ENCODE measurements around the gene TTPAL. TPM values are rescaled to one million over a fixed set of nuclear protein-coding genes. Genes with fewer than 3 reads are reported as not detected.

Gene TTPAL
- total and polyA plus RNA-seq, 3 experiments from 2014 or later: 15.9 to 31.6 (median 29.3) TPM

- H3K27ac Mint-ChIP-seq: no peak overlapping the region
- POLR2A ChIA-PET: no interaction called here
These were observed 25.8 kb upstream of the TTPAL start for GRCh38 chr20:44449864-44450263.

GRCh38 chr20:44450281-44450889 lies 25.3 kb upstream of the TTPAL start:
- H3K27ac ChIP-seq (ENCODE audit: low read depth, low read length): no peak overlapping the region
- Mint-ChIP-seq H3K4me1 (no peaks in the 10 kb centered on the region), H3K9me3 (no peaks in the 10 kb centered on the region), H3K27me3 (peaks cover 8 to 23% of the 10 kb centered on the region in 2 donors), H3K4me3 (no peak overlapping the region), H3K36me3 (no peaks in the 10 kb centered on the region), H3K27ac (peak overlapping the region in 1 of 8 donors; percentile 38)
- H3K4me1 ChIP-seq (ENCODE audit: insufficient read depth, low read length): no peaks in the 10 kb centered on the region
- H3K4me3 ChIP-seq (ENCODE audit: low read length): no peak overlapping the region
- no peaks in the 10 kb centered on the region for H3K9me3 ChIP-seq (ENCODE audit: low read length)
- H3K36me3 ChIP-seq (ENCODE audit: insufficient read depth, low read length): no peaks in the 10 kb centered on the region
- ChIA-PET CTCF (interaction anchor here (0.6 kb wide), 1 partner anchor 136 kb away, joined by 3 read pairs; no protein-coding TSS in a partner anchor), POLR2A (no interaction called here)
- DNase-seq: no peak
- H3K27me3 ChIP-seq (ENCODE audit: insufficient read depth, low read length, poor library complexity, severe bottlenecking): no peaks in the 10 kb centered on the region

More at GRCh38 chr20:44449864-44450263, 25.8 kb upstream of the TTPAL start:
- H3K27me3 Mint-ChIP-seq: peaks cover 8 to 23% of the 10 kb centered on the region in 2 donors
- Histone ChIP-seq H3K36me3 (ENCODE audit: insufficient read depth, low read length) (no peaks in the 10 kb centered on the region), H3K4me1 (ENCODE audit: insufficient read depth, low read length) (no peaks in the 10 kb centered on the region), H3K4me3 (ENCODE audit: low read length) (no peak overlapping the region), H3K27me3 (ENCODE audit: insufficient read depth, low read length, poor library complexity, severe bottlenecking) (no peaks in the 10 kb centered on the region), H3K27ac (ENCODE audit: low read depth, low read length) (no peak overlapping the region), H3K9me3 (ENCODE audit: low read length) (no peaks in the 10 kb centered on the region)
- H3K9me3 Mint-ChIP-seq: no peaks in the 10 kb centered on the region
- H3K4me1 Mint-ChIP-seq: no peaks in the 10 kb centered on the region
- no peaks in the 10 kb centered on the region for H3K36me3 Mint-ChIP-seq
- no peak for DNase-seq
- CTCF ChIA-PET: interaction anchor here (0.6 kb wide), 1 partner anchor 135 kb away, joined by 3 read pairs; no protein-coding TSS in a partner anchor
- H3K4me3 Mint-ChIP-seq: no peak overlapping the region

GRCh38 chr20:44450903-44451450 lies 24.7 kb upstream of the TTPAL start:
- Mint-ChIP-seq H3K4me1 (no peaks in the 10 kb centered on the region), H3K27me3 (peaks cover 11 to 27% of the 10 kb centered on the region in 2 donors), H3K27ac (no peak overlapping the region), H3K4me3 (peak overlapping the region in 1 of 7 donors; percentile 6), H3K36me3 (no peaks in the 10 kb centered on the region), H3K9me3 (no peaks in the 10 kb centered on the region)
- Histone ChIP-seq H3K27me3 (ENCODE audit: insufficient read depth, low read length, poor library complexity, severe bottlenecking) (no peaks in the 10 kb centered on the region), H3K27ac (ENCODE audit: low read depth, low read length) (no peak overlapping the region), H3K4me1 (ENCODE audit: insufficient read depth, low read length) (no peaks in the 10 kb centered on the region), H3K36me3 (ENCODE audit: insufficient read depth, low read length) (no peaks in the 10 kb centered on the region), H3K9me3 (ENCODE audit: low read length) (no peaks in the 10 kb centered on the region), H3K4me3 (ENCODE audit: low read length) (no peak overlapping the region)
- CTCF ChIA-PET: no interaction called here
- POLR2A ChIA-PET: no interaction called here
- no peak for DNase-seq

- POLR2A ChIA-PET: no interaction called here
- no peaks in the 10 kb centered on the region for H3K9me3 ChIP-seq (ENCODE audit: low read length)
- CTCF ChIA-PET: no interaction called here
These were observed 21.2 kb upstream of the TTPAL start for GRCh38 chr20:44454306-44454963.

GRCh38 chr20:44455126-44455525 lies 20.5 kb upstream of the TTPAL start:
- Histone ChIP-seq H3K27me3 (ENCODE audit: insufficient read depth, low read length, poor library complexity, severe bottlenecking) (no peaks in the 10 kb centered on the region), H3K4me1 (ENCODE audit: insufficient read depth, low read length) (no peaks in the 10 kb centered on the region), H3K4me3 (ENCODE audit: low read length) (no peak overlapping the region), H3K27ac (ENCODE audit: low read depth, low read length) (no peak overlapping the region), H3K9me3 (ENCODE audit: low read length) (no peaks in the 10 kb centered on the region), H3K36me3 (ENCODE audit: insufficient read depth, low read length) (no peaks in the 10 kb centered on the region)
- H3K27me3 Mint-ChIP-seq: peaks cover 8 to 20% of the 10 kb centered on the region in 2 donors
- no peak for DNase-seq
- no peak overlapping the region for H3K27ac Mint-ChIP-seq
- no peak overlapping the region for H3K4me3 Mint-ChIP-seq
- H3K36me3 Mint-ChIP-seq: no peaks in the 10 kb centered on the region
- H3K4me1 Mint-ChIP-seq: no peaks in the 10 kb centered on the region
- H3K9me3 Mint-ChIP-seq: no peaks in the 10 kb centered on the region
- CTCF ChIA-PET: no interaction called here
- POLR2A ChIA-PET: no interaction called here

More at GRCh38 chr20:44454306-44454963, 21.2 kb upstream of the TTPAL start:
- Mint-ChIP-seq H3K27me3 (peaks cover 9 to 20% of the 10 kb centered on the region in 2 donors), H3K4me3 (no peak overlapping the region), H3K36me3 (no peaks in the 10 kb centered on the region), H3K27ac (peak overlapping the region in 1 of 8 donors; percentile 24), H3K9me3 (no peaks in the 10 kb centered on the region), H3K4me1 (no peaks in the 10 kb centered on the region)
- H3K4me3 ChIP-seq (ENCODE audit: low read length): no peak overlapping the region
- no peaks in the 10 kb centered on the region for H3K27me3 ChIP-seq (ENCODE audit: insufficient read depth, low read length, poor library complexity, severe bottlenecking)
- no peak overlapping the region for H3K27ac ChIP-seq (ENCODE audit: low read depth, low read length)
- no peak for DNase-seq
- H3K36me3 ChIP-seq (ENCODE audit: insufficient read depth, low read length): no peaks in the 10 kb centered on the region
- no peaks in the 10 kb centered on the region for H3K4me1 ChIP-seq (ENCODE audit: insufficient read depth, low read length)

GRCh38 chr20:44456611-44457010 lies 19.1 kb upstream of the TTPAL start:
- ChIA-PET POLR2A (no interaction called here), CTCF (no interaction called here)
- no peak overlapping the region for H3K4me3 ChIP-seq (ENCODE audit: low read length)
- no peak overlapping the region for H3K27ac Mint-ChIP-seq
- no peak overlapping the region for H3K4me3 Mint-ChIP-seq
- H3K9me3 ChIP-seq (ENCODE audit: low read length): no peaks in the 10 kb centered on the region
- no peaks in the 10 kb centered on the region for H3K4me1 ChIP-seq (ENCODE audit: insufficient read depth, low read length)
- DNase-seq: no peak
- no peaks in the 10 kb centered on the region for H3K9me3 Mint-ChIP-seq
- no peaks in the 10 kb centered on the region for H3K27me3 ChIP-seq (ENCODE audit: insufficient read depth, low read length, poor library complexity, severe bottlenecking)
- no peaks in the 10 kb centered on the region for H3K4me1 Mint-ChIP-seq
- H3K36me3 ChIP-seq (ENCODE audit: insufficient read depth, low read length): no peaks in the 10 kb centered on the region
- no peaks in the 10 kb centered on the region for H3K36me3 Mint-ChIP-seq
- H3K27ac ChIP-seq (ENCODE audit: low read depth, low read length): no peak overlapping the region
- peaks cover 7 to 13% of the 10 kb centered on the region in 2 donors for H3K27me3 Mint-ChIP-seq

GRCh38 chr20:44457016-44457415 lies 18.7 kb upstream of the TTPAL start:
- Mint-ChIP-seq H3K4me1 (no peaks in the 10 kb centered on the region), H3K27me3 (peaks cover 5 to 9% of the 10 kb centered on the region in 2 donors), H3K27ac (no peak overlapping the region), H3K36me3 (no peaks in the 10 kb centered on the region), H3K4me3 (no peak overlapping the region), H3K9me3 (no peaks in the 10 kb centered on the region)
- CTCF ChIA-PET: no interaction called here
- H3K27me3 ChIP-seq (ENCODE audit: insufficient read depth, low read length, poor library complexity, severe bottlenecking): no peaks in the 10 kb centered on the region
- H3K9me3 ChIP-seq (ENCODE audit: low read length): no peaks in the 10 kb centered on the region
- DNase-seq: no peak
- no peaks in the 10 kb centered on the region for H3K4me1 ChIP-seq (ENCODE audit: insufficient read depth, low read length)
- no peaks in the 10 kb centered on the region for H3K36me3 ChIP-seq (ENCODE audit: insufficient read depth, low read length)
- no peak overlapping the region for H3K27ac ChIP-seq (ENCODE audit: low read depth, low read length)
- no peak overlapping the region for H3K4me3 ChIP-seq (ENCODE audit: low read length)
- POLR2A ChIA-PET: no interaction called here

- Histone ChIP-seq H3K9me3 (ENCODE audit: low read length) (no peaks in the 10 kb centered on the region), H3K27ac (ENCODE audit: low read depth, low read length) (no peak overlapping the region), H3K36me3 (ENCODE audit: insufficient read depth, low read length) (no peaks in the 10 kb centered on the region), H3K27me3 (ENCODE audit: insufficient read depth, low read length, poor library complexity, severe bottlenecking) (no peaks in the 10 kb centered on the region), H3K4me1 (ENCODE audit: insufficient read depth, low read length) (no peaks in the 10 kb centered on the region), H3K4me3 (ENCODE audit: low read length) (no peak overlapping the region)
- no peaks in the 10 kb centered on the region for H3K4me1 Mint-ChIP-seq
- no peak for DNase-seq
- POLR2A ChIA-PET: no interaction called here
- no peak overlapping the region for H3K4me3 Mint-ChIP-seq
- CTCF ChIA-PET: interaction anchor here (0.9 to 1.8 kb wide), 2 partner anchors 148 to 245 kb away, joined by 3 to 8 read pairs; partner anchors contain the start of gene FITM2
- H3K27me3 Mint-ChIP-seq: peaks cover 4% of the 10 kb centered on the region in 2 donors
- H3K27ac Mint-ChIP-seq: no peak overlapping the region
- no peaks in the 10 kb centered on the region for H3K9me3 Mint-ChIP-seq
- H3K36me3 Mint-ChIP-seq: no peaks in the 10 kb centered on the region
These were observed 16.4 kb upstream of the TTPAL start for GRCh38 chr20:44459271-44459670.
